Endothelial cell of umbilical vein (primary cell): ENCODE measurements around the gene USH2A. TPM values are rescaled to one million over a fixed set of nuclear protein-coding genes. Genes with fewer than 3 reads are reported as not detected.

Experiments
- BruUV-seq: library from RNA; stranded (reverse); fragments of 400-500 nt; replicated peaks from 2 replicates; lab custom pipeline; 2021; lab: Mats Ljungman, UMichigan
- CTCF ChIA-PET: fragments of 300-600, 350-600 bp; sonication (Branson Sonifier 250); formaldehyde crosslinking; loops from one replicate; lab custom pipeline; 2021; ENCODE audit warnings: antibody characterized with exemption, inconsistent platforms; lab: Charles Lee
- POLR2A ChIA-PET: fragments of 300-600, 350-600 bp; sonication (Branson Sonifier 250); formaldehyde crosslinking; loops from one replicate; lab custom pipeline; 2021; ENCODE audit warnings: antibody characterized with exemption, inconsistent platforms; lab: Charles Lee
- DNase-seq: peaks from one replicate; pipeline ENCODE4 v3.0.0-alpha.2; 2011; ENCODE audit warnings: low read depth, low spot score
- FAIRE-seq: peaks from 2 replicates; lab custom pipeline; 2011; peaks lifted over from hg19 to GRCh38; lab: Jason Lieb, UNC
- H2AFZ ChIP-seq: 2 replicates; pipeline ENCODE4 v1.6.0; 2012; ENCODE audit warnings: low read depth, low read length, control low read depth, inconsistent platforms
- H3K27ac ChIP-seq: 2 replicates; pipeline ENCODE4 v1.5.1; 2011; ENCODE audit warnings: low read depth, mild to moderate bottlenecking, control low read depth, low read length, moderate library complexity; ENCODE audit not compliant: insufficient read depth
- H3K27me3 ChIP-seq, 2 experiments: 2 replicates each; pipeline versions ENCODE4 v1.6.0 to v1.6.1; 2011; ENCODE audit warnings: low read length in 2 of 2, mixed read lengths in 1 of 2; ENCODE audit not compliant: control insufficient read depth in 2 of 2, insufficient read depth in 2 of 2
- H3K36me3 ChIP-seq, 2 experiments: 2 replicates in 1 of 2; 3 replicates in 1 of 2; pipeline ENCODE4 v1.5.1; 2011; ENCODE audit warnings: low read length in 2 of 2, mild to moderate bottlenecking in 1 of 2, moderate library complexity in 1 of 2; ENCODE audit not compliant: control insufficient read depth in 2 of 2, insufficient read depth in 2 of 2; ENCODE audit errors: extremely low read depth in 1 of 2
- H3K4me1 ChIP-seq: 3 replicates; pipeline ENCODE4 v1.5.1; 2011; ENCODE audit warnings: mild to moderate bottlenecking, low read length; ENCODE audit not compliant: control insufficient read depth, insufficient read depth; ENCODE audit errors: extremely low read depth
- H3K4me2 ChIP-seq: 2 replicates; pipeline ENCODE4 v1.6.1; 2011; ENCODE audit warnings: low read length, control low read depth, mixed read lengths; ENCODE audit not compliant: insufficient read depth
- H3K4me3 ChIP-seq, 3 experiments: fragments of 200-600 bp in 1 of 3; sonication (generic), shearing (Covaris generic) in 1 of 3; replicated peaks in 1 of 3; 2 replicates each; pipeline ENCODE4 v1.5.1; 2011 to 2016; ENCODE audit warnings: control low read depth in 3 of 3, low read length in 3 of 3, mild to moderate bottlenecking in 2 of 3, inconsistent platforms in 1 of 3, low read depth in 1 of 3, moderate library complexity in 1 of 3; ENCODE audit not compliant: insufficient read depth in 1 of 3
- H3K79me2 ChIP-seq: 2 replicates; pipeline ENCODE4 v1.6.0; 2012; ENCODE audit warnings: low read length, inconsistent platforms; ENCODE audit not compliant: control insufficient read depth, insufficient read depth
- H3K9ac ChIP-seq: replicated peaks from 2 replicates; pipeline ENCODE3; 2011; ENCODE audit warnings: low read length, control low read depth; ENCODE audit not compliant: insufficient read depth; ENCODE audit errors: extremely low read depth
- H3K9me1 ChIP-seq: replicated peaks from 3 replicates; pipeline ENCODE4 v1.6.0; 2011; ENCODE audit warnings: mild to moderate bottlenecking, low read length; ENCODE audit not compliant: control insufficient read depth, insufficient read depth; ENCODE audit errors: extremely low read depth
- H3K9me3 ChIP-seq: replicated peaks from 2 replicates; pipeline ENCODE4 v1.5.1; 2012; ENCODE audit warnings: low read length, inconsistent platforms; ENCODE audit not compliant: control insufficient read depth, insufficient read depth
- H4K20me1 ChIP-seq: replicated peaks from 2 replicates; pipeline ENCODE3; 2011; ENCODE audit warnings: mild to moderate bottlenecking, low read length; ENCODE audit not compliant: control insufficient read depth, insufficient read depth; ENCODE audit errors: extremely low read depth
- EZH2 ChIP-seq: IDR thresholded peaks from 2 replicates; pipeline ENCODE4 v1.6.1; 2012; ENCODE audit warnings: borderline replicate concordance, low read depth, mild to moderate bottlenecking, moderate library complexity, low read length, inconsistent platforms; ENCODE audit not compliant: severe bottlenecking
- FOS ChIP-seq: IDR thresholded peaks from 2 replicates; pipeline ENCODE4 v1.6.1; 2011; ENCODE audit warnings: mild to moderate bottlenecking, low read length, moderate library complexity, borderline replicate concordance; ENCODE audit not compliant: insufficient read depth
- GATA2 ChIP-seq: IDR thresholded peaks from 2 replicates; pipeline ENCODE4 v1.7.0; 2011; ENCODE audit warnings: low read depth, mild to moderate bottlenecking, moderate library complexity, mixed read lengths, low read length; ENCODE audit not compliant: insufficient read length, insufficient read depth
- JUN ChIP-seq: IDR thresholded peaks from 2 replicates; pipeline ENCODE4 v1.6.1; 2011; ENCODE audit warnings: borderline replicate concordance, low read depth; ENCODE audit not compliant: insufficient read length, insufficient read depth
- MAX ChIP-seq: IDR thresholded peaks from 2 replicates; pipeline ENCODE4 v1.6.1; 2011; ENCODE audit not compliant: insufficient read depth, insufficient read length
- MYC ChIP-seq: IDR thresholded peaks from one replicate; pipeline ENCODE4 v1.6.1; 2011; ENCODE audit warnings: mild to moderate bottlenecking, low read depth, low read length
- POLR2A ChIP-seq: IDR thresholded peaks from 2 replicates; pipeline ENCODE4 v1.6.1; 2012; ENCODE audit warnings: low read depth, mild to moderate bottlenecking, control low read depth, low read length
- POLR2AphosphoS5 ChIP-seq: IDR thresholded peaks from 2 replicates; pipeline ENCODE4 v1.6.1; 2012; ENCODE audit warnings: low read depth, mild to moderate bottlenecking, control low read depth, low read length, moderate library complexity; ENCODE audit not compliant: insufficient read depth
- dilution Hi-C: fragments of 300-500 bp; cut with MboI; formaldehyde crosslinking; loops from one replicate; pipeline ENCODE4 v1.15.0; 2019; ENCODE audit warnings: low sequenced_read_pairs; ENCODE audit not compliant: extremely low pct_ligation_motif_present
- intact Hi-C: fragments of 100-400 bp; cut with micrococcal nuclease; formaldehyde crosslinking; loops from one replicate; pipeline ENCODE4 v1.10.0; 2022
- polyA plus RNA-seq, 4 experiments: library from polyadenylated mRNA; depleted of rRNA in 3 of 4; stranded (reverse) in 3 of 4; unstranded in 1 of 4; fragments of >200 nt; gene quantifications; 2 replicates each; pipeline versions ENCODE4 v1.2.1 to v1.2.3, GENCODE V29; 2011 to 2012; ENCODE audit warnings: missing spikeins in 1 of 4
- total RNA-seq: library from RNA; stranded (reverse); gene quantifications from 2 replicates; pipeline ENCODE4 v1.2.3, GENCODE V29; 2021
- TF ChIP-seq, protein P1 (sequence below), 2 donors: IDR thresholded peaks; 1 replicate in 1 of 2; 2 replicates in 1 of 2; pipeline ENCODE4 v1.5.1; 2011; ENCODE audit warnings: low read length in 2 of 2, mild to moderate bottlenecking in 2 of 2, moderate library complexity in 2 of 2, control low read depth in 1 of 2, inconsistent platforms in 1 of 2, low read depth in 1 of 2; ENCODE audit not compliant: insufficient read depth in 1 of 2; ENCODE audit errors: extremely low read depth in 1 of 2

Gene USH2A
- total and polyA plus RNA-seq, 2 donors (not counting 3 experiments of a cell fraction or from before 2014, with no cell fraction given), result not detected

- Histone ChIP-seq H3K9ac (no peak overlapping the region), H2AFZ (no peak overlapping the region), H3K4me2 (no peak overlapping the region), H3K36me3 (no peaks in the 10 kb centered on the region), H3K9me1 (no peaks in the 10 kb centered on the region), H3K27me3 (no peaks in the 10 kb centered on the region), H3K79me2 (no peaks in the 10 kb centered on the region), H3K4me1 (no peaks in the 10 kb centered on the region), H4K20me1 (no peaks in the 10 kb centered on the region), H3K9me3 (no peaks in the 10 kb centered on the region), H3K27ac (no peak overlapping the region), H3K4me3 (no peak overlapping the region)
- POLR2A ChIA-PET, result no interaction called here
- no peak for FAIRE-seq
- intact Hi-C loops, result no loop called here
- dilution Hi-C loops, result no loop called here
- TF ChIP-seq EZH2 (no peak), MYC (no peak), JUN (no peak), POLR2AphosphoS5 (no peak), FOS (no peak), MAX (no peak), POLR2A (no peak), GATA2 (no peak)
- TF ChIP-seq, protein P1, sequence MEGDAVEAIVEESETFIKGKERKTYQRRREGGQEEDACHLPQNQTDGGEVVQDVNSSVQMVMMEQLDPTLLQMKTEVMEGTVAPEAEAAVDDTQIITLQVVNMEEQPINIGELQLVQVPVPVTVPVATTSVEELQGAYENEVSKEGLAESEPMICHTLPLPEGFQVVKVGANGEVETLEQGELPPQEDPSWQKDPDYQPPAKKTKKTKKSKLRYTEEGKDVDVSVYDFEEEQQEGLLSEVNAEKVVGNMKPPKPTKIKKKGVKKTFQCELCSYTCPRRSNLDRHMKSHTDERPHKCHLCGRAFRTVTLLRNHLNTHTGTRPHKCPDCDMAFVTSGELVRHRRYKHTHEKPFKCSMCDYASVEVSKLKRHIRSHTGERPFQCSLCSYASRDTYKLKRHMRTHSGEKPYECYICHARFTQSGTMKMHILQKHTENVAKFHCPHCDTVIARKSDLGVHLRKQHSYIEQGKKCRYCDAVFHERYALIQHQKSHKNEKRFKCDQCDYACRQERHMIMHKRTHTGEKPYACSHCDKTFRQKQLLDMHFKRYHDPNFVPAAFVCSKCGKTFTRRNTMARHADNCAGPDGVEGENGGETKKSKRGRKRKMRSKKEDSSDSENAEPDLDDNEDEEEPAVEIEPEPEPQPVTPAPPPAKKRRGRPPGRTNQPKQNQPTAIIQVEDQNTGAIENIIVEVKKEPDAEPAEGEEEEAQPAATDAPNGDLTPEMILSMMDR (IDR thresholded peaks at IDR 0.05; ENCODE audit: extremely low read depth in 1 of 2, insufficient read depth in 1 of 2, low read depth in 1 of 2, low read length in 2 of 2), result no peak
- DNase-seq, result no peak
- CTCF ChIA-PET, result no interaction called here
- no TSS peak for BruUV-seq
These were observed 558.2 kb downstream of the USH2A start for GRCh38 chr1:215865060-215865459.
